Esophagus muscularis mucosa (tissue), 4 donors: ENCODE results near the gene FOLR2. TPM values are rescaled to one million over a fixed set of nuclear protein-coding genes. Genes with fewer than 3 reads are reported as not detected.

Experiments
- DNase-seq: peaks from one replicate; pipeline ENCODE4 v3.0.0-alpha.2; 2017; ENCODE audit errors: extremely low spot score
- H3K27ac ChIP-seq, 4 donors: fragments of 200-600 bp; sonication (generic); replicated peaks in 1 of 4; 1 replicate in 3 of 4; 2 replicates in 1 of 4; pipeline ENCODE4 v1.5.1; 2016 to 2019; ENCODE audit warnings: mild to moderate bottlenecking in 1 of 4
- H3K27me3 ChIP-seq, 4 donors: fragments of 200-600 bp; sonication (generic); one replicate each; pipeline versions ENCODE4 v1.5.1 to v1.6.0; 2016 to 2019
- H3K36me3 ChIP-seq, 4 donors: fragments of 200-600 bp; sonication (generic); one replicate each; pipeline ENCODE4 v1.5.1; 2016 to 2019
- H3K4me1 ChIP-seq, 4 donors: fragments of 200-600 bp; sonication (generic); one replicate each; pipeline ENCODE4 v1.5.1; 2016 to 2019
- H3K4me3 ChIP-seq, 4 donors: fragments of 200-600 bp; sonication (generic); 1 replicate in 2 of 4; 2 replicates in 2 of 4; pipeline ENCODE4 v1.5.1; 2016 to 2019; ENCODE audit warnings: mild to moderate bottlenecking in 4 of 4, moderate library complexity in 1 of 4
- H3K9me3 ChIP-seq, 4 donors: fragments of 200-600 bp; sonication (generic); 1 replicate in 3 of 4; 2 replicates in 1 of 4; pipeline ENCODE4 v1.5.1; 2016 to 2019
- EP300 ChIP-seq: sonication (generic); formaldehyde crosslinking; IDR thresholded peaks from one replicate; pipeline ENCODE4 v1.6.1; 2017; ENCODE audit warnings: antibody characterized with exemption
- POLR2A ChIP-seq: fragments of 450-650 bp; IDR thresholded peaks from one replicate; pipeline ENCODE4 v1.6.1; 2017; ENCODE audit warnings: antibody characterized with exemption, moderate library complexity, mild to moderate bottlenecking, low read depth
- POLR2AphosphoS5 ChIP-seq, 2 donors: sonication (generic); formaldehyde crosslinking; IDR thresholded peaks; one replicate each; pipeline ENCODE4 v1.6.1; 2017; ENCODE audit warnings: antibody characterized with exemption in 2 of 2
- WGBS: methylation state at CpG from one replicate; pipeline ENCODE4 v1.1.5; 2018; 5-methylcytosine and 5-hydroxymethylcytosine counted together
- intact Hi-C: fragments of 100-400 bp; cut with DNase I; formaldehyde crosslinking; loops from one replicate; pipeline ENCODE4 v1.15.1; 2023
- total RNA-seq, 4 donors: library from RNA; depleted of rRNA; stranded (reverse); fragments of >200 nt; gene quantifications; one replicate each; pipeline versions ENCODE4 v1.1.0 to v1.2.1, GENCODE V29; 2016
- TF ChIP-seq, protein P1 (sequence below), 3 experiments: fragments of 200-600 bp in 2 of 3; fragments of 450-650 bp in 1 of 3; sonication (generic) in 2 of 3; IDR thresholded peaks; one replicate each; pipeline ENCODE4 v1.5.1; 2017 to 2019; ENCODE audit warnings: antibody characterized with exemption in 3 of 3, mild to moderate bottlenecking in 2 of 3, moderate library complexity in 1 of 3

FOLR2 gene
- total RNA-seq, 4 donors from 2014 or later = 26.6 to 78.7 (median 33.1) TPM

DNA sequence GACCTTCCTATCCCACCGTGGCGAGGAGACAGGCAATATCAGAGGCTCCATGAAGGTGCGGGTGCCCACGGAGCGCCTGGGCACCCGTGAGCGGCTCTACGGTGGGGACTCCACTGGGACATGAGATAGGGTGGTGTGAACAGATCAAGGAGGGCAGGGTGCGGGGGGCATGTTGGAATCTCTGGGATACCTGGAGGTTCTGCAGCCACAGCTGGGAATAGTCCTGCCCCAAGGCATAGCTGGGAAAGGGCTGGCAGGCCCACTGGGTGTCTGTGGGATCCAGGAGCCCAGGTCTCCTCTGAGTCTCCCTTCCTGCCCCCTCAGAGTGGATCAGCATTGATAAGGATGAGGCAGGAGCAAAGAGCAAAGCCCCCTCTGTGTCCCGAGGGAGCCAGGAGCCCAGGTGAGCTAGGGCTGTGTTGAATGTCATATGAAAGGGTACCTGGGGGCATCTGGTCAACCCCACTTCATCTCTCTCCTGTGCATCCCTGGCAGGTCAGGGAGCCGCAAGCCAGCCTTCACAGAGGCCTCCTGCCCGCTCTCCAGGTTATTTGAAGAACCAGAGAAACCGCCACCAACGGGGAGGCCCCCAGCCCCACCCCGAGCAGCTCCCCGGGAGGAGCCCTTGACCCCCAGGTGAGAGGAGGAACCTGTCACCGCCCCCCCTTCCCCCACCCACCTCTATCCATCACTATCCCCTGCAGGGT is 18.9 kb downstream of the FOLR2 start:
- intact Hi-C loops = loop anchor here (5.0 kb wide), 1 partner anchor 182 kb away; no protein-coding TSS in a partner anchor
- DNase-seq = no peak
- Histone ChIP-seq H3K9me3 (no peaks in the 10 kb centered on the region), H3K4me1 (peaks cover 42 to 78% (median 60%) of the 10 kb centered on the region in 4 donors), H3K27ac (peak overlapping the region; percentile 58 to 86 (median 78)), H3K36me3 (peaks cover 44 to 80% (median 76%) of the 10 kb centered on the region in 4 donors), H3K27me3 (peaks cover 0 to under 1% (median 0%) of the 10 kb centered on the region in 4 donors), H3K4me3 (no peak overlapping the region)
- TF ChIP-seq POLR2AphosphoS5 (IDR thresholded peaks at IDR 0.05) (no peak), POLR2A (no peak), EP300 (no peak)
- TF ChIP-seq, protein P1, sequence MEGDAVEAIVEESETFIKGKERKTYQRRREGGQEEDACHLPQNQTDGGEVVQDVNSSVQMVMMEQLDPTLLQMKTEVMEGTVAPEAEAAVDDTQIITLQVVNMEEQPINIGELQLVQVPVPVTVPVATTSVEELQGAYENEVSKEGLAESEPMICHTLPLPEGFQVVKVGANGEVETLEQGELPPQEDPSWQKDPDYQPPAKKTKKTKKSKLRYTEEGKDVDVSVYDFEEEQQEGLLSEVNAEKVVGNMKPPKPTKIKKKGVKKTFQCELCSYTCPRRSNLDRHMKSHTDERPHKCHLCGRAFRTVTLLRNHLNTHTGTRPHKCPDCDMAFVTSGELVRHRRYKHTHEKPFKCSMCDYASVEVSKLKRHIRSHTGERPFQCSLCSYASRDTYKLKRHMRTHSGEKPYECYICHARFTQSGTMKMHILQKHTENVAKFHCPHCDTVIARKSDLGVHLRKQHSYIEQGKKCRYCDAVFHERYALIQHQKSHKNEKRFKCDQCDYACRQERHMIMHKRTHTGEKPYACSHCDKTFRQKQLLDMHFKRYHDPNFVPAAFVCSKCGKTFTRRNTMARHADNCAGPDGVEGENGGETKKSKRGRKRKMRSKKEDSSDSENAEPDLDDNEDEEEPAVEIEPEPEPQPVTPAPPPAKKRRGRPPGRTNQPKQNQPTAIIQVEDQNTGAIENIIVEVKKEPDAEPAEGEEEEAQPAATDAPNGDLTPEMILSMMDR (IDR thresholded peaks at IDR 0.05) = no peak
- WGBS = 85% methylated on average over 11 of the region's 17 CpGs

DNA sequence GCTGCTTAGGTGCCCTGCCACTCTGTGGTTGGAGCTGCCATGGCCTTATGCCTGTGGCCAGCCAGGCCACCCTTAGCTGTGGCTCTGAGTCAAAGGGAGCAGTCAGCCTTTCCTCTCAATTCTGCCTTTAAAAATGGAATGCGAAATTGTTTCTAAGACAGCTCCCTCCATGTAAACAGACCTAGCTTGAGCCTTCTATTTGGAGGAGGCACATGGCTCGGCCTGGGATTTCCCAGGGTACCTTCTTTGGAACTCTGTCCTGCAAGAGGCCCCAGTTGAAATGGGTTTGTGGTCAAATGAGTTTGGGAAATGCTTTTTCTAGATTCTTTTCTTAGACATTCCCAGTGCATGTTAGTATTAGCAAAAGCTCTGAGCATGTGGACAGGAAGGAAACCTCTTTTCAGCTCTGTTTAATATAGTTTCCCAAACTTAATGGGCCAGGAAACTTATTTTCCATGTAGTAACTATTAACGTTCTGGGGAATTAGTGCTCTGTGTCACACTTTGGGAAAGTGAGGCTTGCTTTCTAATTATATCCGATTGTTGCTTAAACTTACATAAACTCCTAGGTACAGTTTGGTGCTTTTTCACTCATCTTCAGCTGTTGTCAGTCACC is 19.6 kb downstream of the FOLR2 start:
- peaks cover 46 to 85% (median 67%) of the 10 kb centered on the region in 4 donors for H3K4me1 ChIP-seq
- no peaks in the 10 kb centered on the region for H3K9me3 ChIP-seq
- peaks cover 37 to 73% (median 70%) of the 10 kb centered on the region in 4 donors for H3K36me3 ChIP-seq
- peak overlapping the region; percentile 58 to 86 (median 78) for H3K27ac ChIP-seq
- H3K4me3 ChIP-seq = no peak overlapping the region
- peaks cover 0 to 7% (median 3%) of the 10 kb centered on the region in 4 donors for H3K27me3 ChIP-seq
- intact Hi-C loops = loop anchor here (5.0 kb wide), 1 partner anchor 181 kb away; no protein-coding TSS in a partner anchor
- no peak for DNase-seq
- 38% methylated on average over 4 of the region's 4 CpGs for WGBS
- no peak for TF ChIP-seq EP300
- TF ChIP-seq POLR2AphosphoS5 (IDR thresholded peaks at IDR 0.05) = no peak
- TF ChIP-seq, protein P1 (IDR thresholded peaks at IDR 0.05) = no peak
- TF ChIP-seq POLR2A = no peak

DNA sequence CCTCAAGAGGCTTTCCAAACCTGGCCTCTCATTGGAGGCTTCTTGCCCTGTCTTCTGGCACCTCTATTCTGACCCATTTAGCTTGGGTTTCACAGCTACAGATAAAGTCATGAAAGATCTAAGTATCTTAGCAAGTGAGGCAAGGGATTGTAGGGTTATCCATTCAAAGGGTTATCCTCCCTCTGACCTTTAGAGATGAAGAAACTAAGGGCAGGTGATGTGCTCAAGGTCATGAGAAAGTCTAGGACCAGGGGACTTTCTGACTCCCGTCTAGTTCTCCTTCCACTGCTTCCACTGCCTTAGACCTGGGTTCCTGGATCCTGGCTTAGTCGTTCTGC is 20.1 kb downstream of the FOLR2 start:
- no peak for TF ChIP-seq POLR2AphosphoS5 (IDR thresholded peaks at IDR 0.05)
- TF ChIP-seq, protein P1 (IDR thresholded peaks at IDR 0.05) = no peak
- TF ChIP-seq POLR2A = no peak
- no peak for TF ChIP-seq EP300
- intact Hi-C loops = loop anchor here (5.0 kb wide), 1 partner anchor 181 kb away; no protein-coding TSS in a partner anchor
- Histone ChIP-seq H3K4me1 (peaks cover 42 to 87% (median 68%) of the 10 kb centered on the region in 4 donors), H3K9me3 (no peaks in the 10 kb centered on the region), H3K4me3 (no peak overlapping the region), H3K36me3 (peaks cover 32 to 67% (median 64%) of the 10 kb centered on the region in 4 donors), H3K27ac (peak overlapping the region; percentile 76 to 86 (median 78)), H3K27me3 (peaks cover 0 to 13% (median 4%) of the 10 kb centered on the region in 4 donors)
- WGBS = 94% methylated on average over 2 of the region's 2 CpGs
- DNase-seq = no peak

DNA sequence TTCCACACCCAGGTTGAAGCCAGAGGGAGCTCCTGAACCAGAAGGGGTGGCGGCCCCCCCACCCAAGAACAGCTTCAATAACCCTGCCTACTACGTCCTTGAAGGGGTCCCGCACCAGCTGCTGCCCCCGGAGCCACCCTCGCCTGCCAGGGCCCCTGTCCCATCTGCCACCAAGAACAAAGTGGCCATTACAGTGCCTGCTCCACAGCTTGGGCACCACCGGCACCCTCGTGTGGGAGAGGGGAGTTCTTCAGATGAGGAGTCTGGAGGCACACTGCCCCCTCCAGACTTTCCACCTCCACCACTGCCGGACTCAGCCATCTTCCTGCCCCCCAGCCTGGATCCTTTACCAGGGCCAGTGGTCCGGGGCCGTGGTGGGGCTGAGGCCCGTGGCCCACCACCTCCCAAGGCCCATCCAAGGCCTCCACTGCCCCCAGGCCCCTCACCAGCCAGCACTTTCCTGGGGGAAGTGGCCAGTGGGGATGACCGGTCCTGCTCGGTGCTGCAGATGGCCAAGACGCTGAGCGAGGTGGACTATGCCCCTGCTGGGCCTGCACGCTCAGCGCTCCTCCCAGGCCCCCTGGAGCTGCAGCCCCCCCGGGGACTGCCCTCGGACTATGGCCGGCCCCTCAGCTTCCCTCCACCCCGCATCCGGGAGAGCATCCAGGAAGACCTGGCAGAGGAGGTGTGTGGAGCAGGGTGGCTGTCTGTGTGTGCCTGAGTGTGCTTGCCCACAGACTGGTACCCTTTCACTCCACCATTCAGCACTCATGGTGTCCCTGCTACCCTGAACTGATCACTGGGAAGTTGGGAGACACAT is 20.7 kb downstream of the FOLR2 start:
- H3K27me3 ChIP-seq = peaks cover 0 to 19% (median 5%) of the 10 kb centered on the region in 4 donors
- peaks cover 28 to 61% (median 58%) of the 10 kb centered on the region in 4 donors for H3K36me3 ChIP-seq
- peaks cover 42 to 87% (median 68%) of the 10 kb centered on the region in 4 donors for H3K4me1 ChIP-seq
- TF ChIP-seq EP300 (no peak), POLR2AphosphoS5 (IDR thresholded peaks at IDR 0.05) (no peak), POLR2A (no peak)
- TF ChIP-seq, protein P1 (IDR thresholded peaks at IDR 0.05) = no peak
- WGBS = 74% methylated on average over 8 of the region's 22 CpGs
- H3K9me3 ChIP-seq = no peaks in the 10 kb centered on the region
- DNase-seq = no peak
- intact Hi-C loops = loop anchor here (5.0 kb wide), 1 partner anchor 180 kb away; no protein-coding TSS in a partner anchor
- H3K27ac ChIP-seq = peak overlapping the region; percentile 76 to 86 (median 78)
- no peak overlapping the region for H3K4me3 ChIP-seq
